ENCODE measurements around the gene ASB7. TPM values are rescaled to one million over a fixed set of nuclear protein-coding genes. Genes with fewer than 3 reads are reported as not detected.

Gene ASB7
- total RNA-seq, 4 donors from 2014 or later = 11.4 to 12.7 (median 12.1) TPM

GRCh38 chr15:100686021-100686724 lies 83.8 kb downstream of the ASB7 start:
- peak overlapping the region in 3 of 4 donors; percentile 19 to 66 (median 61) for H3K27ac ChIP-seq
- H3K9me3 ChIP-seq = no peaks in the 10 kb centered on the region
- H3K27me3 ChIP-seq = no peaks in the 10 kb centered on the region
- WGBS, 2 donors = 75 to 77% methylated on average over 20 to 23 of the region's 23 CpGs
- TF ChIP-seq CTCF (IDR thresholded peaks at IDR 0.05) (no peak), POLR2A (IDR thresholded peaks at IDR 0.05) (no peak), EP300 (IDR thresholded peaks at IDR 0.05) (no peak)
- no peak overlapping the region for H3K4me3 ChIP-seq
- no peak for DNase-seq (ENCODE audit: low spot score in 2 of 2)
- H3K4me1 ChIP-seq = peaks cover 0 to 23% (median 2%) of the 10 kb centered on the region in 4 donors
- no peaks in the 10 kb centered on the region for H3K36me3 ChIP-seq

GRCh38 chr15:100686725-100687473 lies 84.5 kb downstream of the ASB7 start:
- Histone ChIP-seq H3K4me3 (no peak overlapping the region), H3K4me1 (peaks cover 0 to 23% (median 2%) of the 10 kb centered on the region in 4 donors), H3K27me3 (no peaks in the 10 kb centered on the region), H3K9me3 (no peaks in the 10 kb centered on the region), H3K36me3 (no peaks in the 10 kb centered on the region), H3K27ac (peak overlapping the region in 3 of 4 donors; percentile 19 to 66 (median 61))
- WGBS, 2 donors = 74 to 77% methylated on average over 15 of the region's 15 CpGs
- TF ChIP-seq EP300 (IDR thresholded peaks at IDR 0.05) = no peak
- TF ChIP-seq POLR2A (IDR thresholded peaks at IDR 0.05) = no peak
- TF ChIP-seq CTCF (IDR thresholded peaks at IDR 0.05) = no peak
- DNase-seq (ENCODE audit: low spot score in 2 of 2) = no peak

GRCh38 chr15:100687582-100688141 lies 85.3 kb downstream of the ASB7 start:
- Histone ChIP-seq H3K4me1 (peaks cover 0 to 23% (median 2%) of the 10 kb centered on the region in 4 donors), H3K27ac (peak overlapping the region in 3 of 4 donors; percentile 19 to 66 (median 61)), H3K36me3 (no peaks in the 10 kb centered on the region), H3K4me3 (no peak overlapping the region), H3K27me3 (no peaks in the 10 kb centered on the region), H3K9me3 (no peaks in the 10 kb centered on the region)
- DNase-seq (ENCODE audit: low spot score in 2 of 2) = no peak
- TF ChIP-seq POLR2A (IDR thresholded peaks at IDR 0.05) = no peak
- TF ChIP-seq CTCF (IDR thresholded peaks at IDR 0.05) = no peak
- TF ChIP-seq EP300 (IDR thresholded peaks at IDR 0.05) = no peak
- 47 to 54% methylated on average over 11 of the region's 11 CpGs for WGBS, 2 donors

GRCh38 chr15:100688549-100689120 lies 86.2 kb downstream of the ASB7 start:
- 74 to 75% methylated on average over 13 of the region's 13 CpGs for WGBS, 2 donors
- Histone ChIP-seq H3K27me3 (no peaks in the 10 kb centered on the region), H3K4me1 (peaks cover 0 to 23% (median 2%) of the 10 kb centered on the region in 4 donors), H3K27ac (peak overlapping the region in 2 of 4 donors; percentile 49 to 66), H3K4me3 (no peak overlapping the region), H3K9me3 (no peaks in the 10 kb centered on the region), H3K36me3 (no peaks in the 10 kb centered on the region)
- DNase-seq (ENCODE audit: low spot score in 2 of 2) = no peak
- TF ChIP-seq POLR2A (IDR thresholded peaks at IDR 0.05) = no peak
- no peak for TF ChIP-seq CTCF (IDR thresholded peaks at IDR 0.05)
- TF ChIP-seq EP300 (IDR thresholded peaks at IDR 0.05) = no peak
